ENCODE results near the gene MISP3.

MISP3 gene

DNA sequence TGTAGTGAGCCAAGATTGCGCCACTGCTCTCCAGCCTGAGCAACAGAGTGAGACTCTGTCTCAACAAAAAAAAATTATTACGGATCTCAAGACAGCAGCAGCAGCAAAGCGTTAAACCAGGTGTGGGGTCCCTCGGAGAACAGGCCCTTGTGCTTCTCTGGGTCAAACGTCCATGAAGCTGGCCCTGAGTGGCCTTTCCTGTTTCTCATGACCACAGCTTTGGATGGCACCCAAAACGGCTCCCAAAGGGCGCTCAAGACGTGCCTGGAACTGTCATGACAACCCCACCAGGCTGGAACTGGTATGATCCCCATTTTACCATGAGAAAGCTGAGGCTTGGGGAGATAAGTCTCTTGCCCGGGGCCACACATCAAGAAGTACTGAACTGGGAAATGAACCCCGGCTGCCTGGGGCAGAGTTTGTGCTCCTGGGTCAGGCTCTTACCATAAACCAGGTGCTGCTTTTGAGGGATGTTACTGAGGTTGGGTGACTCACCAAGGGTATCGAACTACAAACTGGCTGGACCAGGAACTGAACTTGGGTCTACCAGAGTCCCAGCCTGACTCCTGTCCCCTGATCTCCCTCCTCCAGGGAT is 29.6 kb downstream of the MISP3 start:
- DNase-seq (ENCODE audit: insufficient read length): no peak
- no peak for FAIRE-seq
- TF ChIP-seq POLR2AphosphoS5 (IDR thresholded peaks at IDR 0.05; ENCODE audit: low read depth, low read length): no peak
- TF ChIP-seq TAF1 (IDR thresholded peaks at IDR 0.05; ENCODE audit: borderline replicate concordance, low read depth, low read length): no peak
- TF ChIP-seq POLR2A (IDR thresholded peaks at IDR 0.05; ENCODE audit: low read depth, low read length): no peak

DNA sequence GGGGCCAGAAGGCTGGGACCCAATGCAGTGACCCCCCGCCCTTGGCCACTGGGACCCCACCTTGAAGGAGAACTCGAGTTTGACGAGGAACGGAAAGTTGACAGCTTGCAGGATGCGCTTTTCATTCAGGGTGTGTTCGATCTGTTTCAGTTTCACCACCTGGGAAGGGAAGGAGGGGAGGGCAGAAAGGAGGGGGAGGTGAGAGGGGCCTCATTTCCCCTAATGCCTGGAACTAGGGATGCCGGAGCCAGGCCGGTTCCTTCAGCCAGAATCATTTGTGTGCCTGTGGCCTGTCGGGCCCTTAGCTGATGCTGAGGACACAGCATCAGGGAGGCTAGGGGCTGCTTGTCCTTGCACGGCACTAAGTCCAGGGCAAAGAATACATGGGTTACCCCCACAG is 30.2 kb downstream of the MISP3 start:
- FAIRE-seq: no peak
- DNase-seq (ENCODE audit: insufficient read length): no peak
- TF ChIP-seq TAF1 (IDR thresholded peaks at IDR 0.05; ENCODE audit: borderline replicate concordance, low read depth, low read length) (no peak), POLR2A (IDR thresholded peaks at IDR 0.05; ENCODE audit: low read depth, low read length) (no peak), POLR2AphosphoS5 (IDR thresholded peaks at IDR 0.05; ENCODE audit: low read depth, low read length) (no peak)

DNA sequence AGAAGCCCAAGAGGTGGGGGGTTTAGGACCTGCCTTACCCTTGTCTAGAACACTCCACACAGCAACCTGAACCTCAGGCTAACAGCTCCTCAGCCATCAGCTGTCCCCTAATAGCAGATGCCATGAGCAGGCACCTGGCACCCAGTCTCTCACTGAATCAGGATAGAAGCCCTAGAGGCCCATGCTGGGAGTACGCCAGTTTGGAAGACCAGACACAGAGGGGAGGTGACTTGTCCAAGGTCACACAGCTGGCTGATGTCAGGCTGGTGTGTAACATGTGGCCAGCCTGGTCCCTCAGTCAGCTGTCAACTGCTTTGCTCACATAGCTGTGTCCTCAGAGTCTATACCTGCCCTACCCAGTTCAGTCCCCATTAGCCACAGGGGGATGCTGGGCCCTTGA is 30.7 kb downstream of the MISP3 start:
- TF ChIP-seq POLR2A (IDR thresholded peaks at IDR 0.05; ENCODE audit: low read depth, low read length) (no peak), TAF1 (IDR thresholded peaks at IDR 0.05; ENCODE audit: borderline replicate concordance, low read depth, low read length) (no peak), POLR2AphosphoS5 (IDR thresholded peaks at IDR 0.05; ENCODE audit: low read depth, low read length) (no peak)
- DNase-seq (ENCODE audit: insufficient read length): no peak

DNA sequence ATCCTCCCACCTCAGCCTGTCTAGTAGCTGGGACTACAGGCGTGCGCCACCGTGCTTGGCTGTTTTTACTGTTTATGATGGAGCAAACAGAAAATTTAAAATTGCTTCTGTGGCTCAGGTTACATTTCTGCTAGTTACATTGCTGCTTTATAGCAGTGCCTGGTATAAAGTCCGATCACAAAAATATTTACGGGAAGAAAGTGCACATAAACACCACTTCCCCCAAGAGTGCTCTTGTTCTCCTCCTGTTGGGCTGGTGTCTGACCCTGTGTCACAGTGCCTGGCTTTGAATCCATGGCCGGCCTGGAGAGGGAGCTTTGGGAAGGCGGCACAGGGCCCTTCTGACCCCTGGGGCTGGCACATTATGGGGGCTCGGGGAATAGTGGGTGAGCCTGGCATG is 33.1 kb downstream of the MISP3 start:
- TF ChIP-seq POLR2A (IDR thresholded peaks at IDR 0.05; ENCODE audit: low read depth, low read length): no peak
- TF ChIP-seq TAF1 (IDR thresholded peaks at IDR 0.05; ENCODE audit: borderline replicate concordance, low read depth, low read length): no peak
- TF ChIP-seq POLR2AphosphoS5 (IDR thresholded peaks at IDR 0.05; ENCODE audit: low read depth, low read length): no peak
- DNase-seq (ENCODE audit: insufficient read length) (no peak), FAIRE-seq (no peak)

More for the DNA sequence above, 30.7 kb downstream of the MISP3 start:
- no peak for FAIRE-seq

DNA sequence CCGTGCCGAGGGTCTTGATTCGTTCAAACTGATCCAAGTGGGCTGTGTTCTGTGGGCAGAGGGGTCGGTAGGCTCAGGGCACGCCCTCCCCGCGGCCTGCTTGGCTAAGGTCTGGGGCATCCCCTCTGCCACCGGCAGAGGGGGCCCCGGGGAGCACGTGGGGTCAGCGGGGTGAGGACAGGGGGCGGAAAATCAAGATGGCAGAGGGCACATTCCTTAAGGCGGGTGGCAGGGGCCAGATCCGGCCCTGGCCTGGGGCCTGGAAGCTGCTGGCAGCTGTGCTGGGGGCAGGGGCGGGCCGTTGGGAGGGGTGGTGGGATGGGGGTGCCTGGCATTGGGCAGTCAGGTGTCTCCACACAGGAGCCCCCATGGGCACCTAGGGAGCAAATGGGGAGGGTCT is 34.3 kb downstream of the MISP3 start:
- FAIRE-seq (no peak), DNase-seq (ENCODE audit: insufficient read length) (no peak)
- TF ChIP-seq POLR2A (IDR thresholded peaks at IDR 0.05; ENCODE audit: low read depth, low read length) (no peak), TAF1 (IDR thresholded peaks at IDR 0.05; ENCODE audit: borderline replicate concordance, low read depth, low read length) (no peak), POLR2AphosphoS5 (IDR thresholded peaks at IDR 0.05; ENCODE audit: low read depth, low read length) (no peak)

DNA sequence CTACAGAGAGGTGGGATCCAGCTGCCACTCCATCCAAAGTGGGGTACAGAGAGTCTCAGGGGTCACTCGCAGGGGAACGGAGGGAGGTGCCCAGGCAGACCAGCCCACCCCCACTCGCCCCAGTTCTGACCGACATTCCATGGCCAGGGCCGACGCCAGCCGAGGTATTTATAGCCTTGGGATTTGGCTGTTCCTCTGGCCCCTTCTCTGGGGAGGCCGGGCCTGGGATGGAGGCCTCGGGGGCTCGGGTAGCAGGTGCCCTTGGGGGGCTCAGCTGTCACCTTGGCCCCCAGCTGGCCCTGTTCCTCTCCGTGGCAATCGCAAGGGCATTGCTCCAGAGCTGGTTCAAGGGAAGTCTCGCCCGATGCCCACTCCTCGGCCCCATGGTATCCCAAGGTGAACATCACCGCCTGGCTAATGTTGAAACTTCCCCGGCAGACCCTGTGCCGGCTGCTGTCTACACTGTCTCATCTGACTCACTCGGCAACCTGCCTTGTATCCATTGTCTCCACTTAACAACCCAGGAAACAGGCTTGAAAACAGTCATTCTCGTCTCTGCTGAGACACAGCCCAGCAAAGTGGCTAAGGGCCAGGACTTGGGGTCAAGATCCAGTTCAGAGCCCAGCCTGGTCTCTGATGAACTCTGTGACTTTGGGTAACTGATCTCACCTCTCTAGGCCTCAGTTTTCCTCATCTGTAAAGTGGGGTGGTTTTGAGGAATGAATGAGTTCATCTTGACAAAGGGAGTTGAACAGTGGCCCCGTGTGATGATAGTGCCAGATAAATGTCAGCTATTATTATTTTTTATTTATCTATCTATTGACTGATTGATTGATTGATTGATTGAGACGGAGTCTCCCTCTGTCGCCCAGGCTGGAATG is 35.2 kb downstream of the MISP3 start:
- DNase-seq (ENCODE audit: insufficient read length) (no peak), FAIRE-seq (no peak)
- no peak for TF ChIP-seq POLR2AphosphoS5 (IDR thresholded peaks at IDR 0.05; ENCODE audit: low read depth, low read length)

DNA sequence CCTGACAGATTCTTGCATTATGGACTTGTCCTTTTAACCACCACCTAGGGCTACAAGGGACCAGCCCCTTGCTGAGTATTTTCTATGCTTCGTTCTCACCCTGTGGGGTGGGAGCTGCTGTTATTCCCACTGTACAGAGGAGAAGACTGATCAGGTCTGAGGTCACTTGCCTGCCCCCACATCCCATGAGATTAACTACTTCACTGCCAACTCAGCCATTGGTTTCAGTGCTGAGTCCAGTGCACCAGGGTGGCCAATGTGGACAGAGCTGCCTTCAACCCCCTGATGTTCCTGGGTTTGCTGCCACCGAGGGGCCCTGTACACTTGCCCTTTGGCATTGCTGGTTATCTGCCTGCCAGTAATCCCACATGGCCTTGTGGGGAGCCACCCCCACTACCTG is 38.1 kb downstream of the MISP3 start:
- TF ChIP-seq POLR2A (IDR thresholded peaks at IDR 0.05; ENCODE audit: low read depth, low read length): no peak
- TF ChIP-seq TAF1 (IDR thresholded peaks at IDR 0.05; ENCODE audit: borderline replicate concordance, low read depth, low read length): no peak
- TF ChIP-seq POLR2AphosphoS5 (IDR thresholded peaks at IDR 0.05; ENCODE audit: low read depth, low read length): no peak
- FAIRE-seq: no peak
- no peak for DNase-seq (ENCODE audit: insufficient read length)

DNA sequence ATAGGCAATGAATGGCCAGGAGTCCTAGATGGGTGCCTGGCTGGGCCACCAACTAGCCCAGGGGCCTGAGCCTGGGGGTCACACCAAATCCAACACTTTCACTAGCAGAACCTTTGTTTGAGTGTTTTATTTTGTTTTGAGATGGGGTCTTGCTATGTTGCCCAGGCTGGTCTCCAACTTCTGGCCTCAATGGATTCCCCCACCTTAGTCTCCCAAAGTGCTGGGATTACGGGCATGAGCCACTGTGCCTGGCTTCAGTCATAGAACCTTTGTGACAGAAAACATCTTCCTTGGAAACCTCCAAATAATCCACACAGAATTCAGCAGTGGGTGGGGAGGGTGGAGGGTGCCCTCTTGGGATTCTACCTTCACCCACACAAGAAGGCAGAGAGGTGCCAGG is 38.9 kb downstream of the MISP3 start:
- FAIRE-seq (no peak), DNase-seq (ENCODE audit: insufficient read length) (no peak)
- TF ChIP-seq POLR2AphosphoS5 (IDR thresholded peaks at IDR 0.05; ENCODE audit: low read depth, low read length) (no peak), TAF1 (IDR thresholded peaks at IDR 0.05; ENCODE audit: borderline replicate concordance, low read depth, low read length) (no peak), POLR2A (IDR thresholded peaks at IDR 0.05; ENCODE audit: low read depth, low read length) (no peak)

DNA sequence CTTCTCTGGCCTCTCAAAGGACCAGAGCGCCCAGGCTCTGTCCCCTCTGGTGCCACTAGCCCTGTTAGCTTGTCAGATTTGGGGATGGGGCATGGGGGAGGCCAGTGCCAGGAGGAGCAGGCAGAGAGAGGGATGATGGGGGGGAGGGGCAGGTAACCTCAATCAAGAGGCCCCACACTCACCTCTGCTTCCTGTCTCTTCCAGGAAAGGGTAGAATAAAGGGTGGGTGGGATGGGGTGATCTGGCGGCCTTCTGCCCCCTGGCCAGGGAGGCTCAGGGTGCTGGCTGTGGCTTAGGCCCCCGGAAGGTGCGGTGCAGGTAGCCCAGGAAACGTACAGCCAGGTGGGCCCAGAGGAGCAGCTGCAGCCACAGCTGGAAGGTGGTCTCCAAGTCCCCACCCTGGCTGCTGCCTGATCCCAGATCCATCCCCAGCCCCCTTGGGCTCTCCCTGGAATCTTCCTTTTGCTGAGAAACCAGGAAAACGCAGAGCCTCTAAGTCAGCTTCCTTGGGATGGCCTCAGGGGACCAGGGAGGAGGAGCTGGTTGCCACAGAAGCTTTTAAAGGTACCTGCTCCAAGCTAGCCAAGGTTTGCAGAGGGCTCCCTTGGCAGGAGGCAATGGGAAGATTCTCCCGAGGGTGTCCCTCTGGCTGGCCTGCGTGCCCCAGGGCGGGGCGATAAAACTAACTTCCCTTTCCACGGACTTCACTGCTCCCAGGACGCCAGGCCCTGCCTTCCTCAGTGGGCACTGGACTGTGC is 39.6 kb downstream of the MISP3 start:
- DNase-seq (ENCODE audit: insufficient read length): no peak
- TF ChIP-seq POLR2A (IDR thresholded peaks at IDR 0.05; ENCODE audit: low read depth, low read length) (no peak), POLR2AphosphoS5 (IDR thresholded peaks at IDR 0.05; ENCODE audit: low read depth, low read length) (no peak), TAF1 (IDR thresholded peaks at IDR 0.05; ENCODE audit: borderline replicate concordance, low read depth, low read length) (no peak)
- no peak for FAIRE-seq

DNA sequence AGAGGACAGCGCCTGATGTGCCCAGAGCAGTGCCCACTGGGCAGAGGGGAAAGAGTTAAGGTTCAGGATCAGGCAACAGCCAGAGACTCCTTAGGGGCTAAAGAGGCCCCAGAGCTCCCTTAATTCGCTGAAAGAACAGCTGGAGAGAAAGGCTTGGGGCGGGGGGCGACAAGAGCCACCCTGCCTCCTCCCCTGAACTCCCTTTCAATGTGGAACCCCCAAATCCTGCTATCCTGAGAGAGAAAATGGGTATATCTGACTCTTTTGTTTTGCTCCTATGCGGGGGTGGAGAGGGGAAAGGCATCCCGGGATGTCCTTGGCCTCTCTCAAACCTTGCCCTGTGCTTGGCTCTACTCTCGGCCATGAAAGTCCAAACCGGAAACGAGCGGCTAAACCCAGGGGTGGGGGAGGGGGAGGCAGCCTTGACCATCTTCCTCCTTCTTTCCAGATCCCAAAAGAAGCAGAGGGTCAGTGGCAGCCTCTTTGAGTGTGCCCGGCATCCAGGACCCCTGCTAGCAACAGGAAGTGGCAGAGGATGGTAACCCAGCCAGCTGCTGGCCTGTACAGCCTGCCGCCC is 40.3 kb downstream of the MISP3 start:
- DNase-seq (ENCODE audit: insufficient read length): no peak
- FAIRE-seq: no peak
- TF ChIP-seq POLR2AphosphoS5 (IDR thresholded peaks at IDR 0.05; ENCODE audit: low read depth, low read length): no peak
- no peak for TF ChIP-seq TAF1 (IDR thresholded peaks at IDR 0.05; ENCODE audit: borderline replicate concordance, low read depth, low read length)
- no peak for TF ChIP-seq POLR2A (IDR thresholded peaks at IDR 0.05; ENCODE audit: low read depth, low read length)

DNA sequence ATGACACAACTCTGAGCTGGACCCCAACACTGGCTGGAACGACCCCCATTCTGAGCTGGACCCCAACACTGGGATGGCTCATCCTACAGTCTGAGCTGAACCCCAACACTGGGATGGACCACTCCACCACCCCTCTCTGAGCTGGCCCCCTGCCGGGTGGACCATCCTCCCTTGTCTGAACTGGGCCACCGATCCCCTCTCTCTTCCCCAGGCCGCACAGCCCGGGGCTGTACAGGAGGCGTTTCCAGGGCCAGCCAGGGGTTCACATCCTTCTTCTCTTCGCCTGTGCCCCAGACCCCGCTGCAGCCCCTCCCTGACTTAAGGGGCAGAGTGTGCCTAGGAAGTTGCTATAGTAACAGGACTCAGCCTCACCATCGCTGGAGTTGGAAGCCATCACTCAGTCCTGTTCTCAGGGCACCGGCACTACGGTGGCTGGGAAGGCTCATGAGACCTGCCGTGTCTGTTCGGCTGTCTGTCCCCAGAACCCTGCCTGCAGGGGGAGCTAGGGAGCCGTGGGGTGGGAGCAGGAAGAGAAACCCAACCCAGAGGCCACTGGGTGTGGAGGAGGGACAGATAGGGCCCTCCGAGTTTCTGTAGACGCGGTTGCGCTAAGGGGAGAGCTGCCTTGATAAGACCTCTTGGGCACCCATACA is 41.3 kb downstream of the MISP3 start:
- FAIRE-seq: no peak
- DNase-seq (ENCODE audit: insufficient read length): no peak
- TF ChIP-seq POLR2AphosphoS5 (IDR thresholded peaks at IDR 0.05; ENCODE audit: low read depth, low read length): no peak
- no peak for TF ChIP-seq TAF1 (IDR thresholded peaks at IDR 0.05; ENCODE audit: borderline replicate concordance, low read depth, low read length)
- no peak for TF ChIP-seq POLR2A (IDR thresholded peaks at IDR 0.05; ENCODE audit: low read depth, low read length)

Measured in GM12892 (cell line).